Osteoblast (primary cell): ENCODE results near the gene VSIR. TPM values are rescaled to one million over a fixed set of nuclear protein-coding genes. Genes with fewer than 3 reads are reported as not detected.

Experiments used
- DNase-seq: peaks from one replicate; pipeline ENCODE4 v3.0.0; 2011; ENCODE audit warnings: low spot score, mixed read lengths; ENCODE audit not compliant: insufficient read length; ENCODE audit errors: missing footprints
- H2AFZ ChIP-seq: 2 replicates; pipeline ENCODE4 v1.6.0; 2011; ENCODE audit warnings: mild to moderate bottlenecking, low read length
- H3K27ac ChIP-seq: 2 replicates; pipeline ENCODE4 v1.5.1; 2011; ENCODE audit warnings: mild to moderate bottlenecking, low read depth, low read length, moderate library complexity
- H3K27me3 ChIP-seq: 2 replicates; pipeline ENCODE4 v1.6.0; 2012; ENCODE audit warnings: mild to moderate bottlenecking, control low read depth, inconsistent platforms, low read length, moderate library complexity; ENCODE audit not compliant: insufficient read depth
- H3K36me3 ChIP-seq: 2 replicates; pipeline ENCODE4 v1.5.1; 2011; ENCODE audit warnings: mild to moderate bottlenecking, low read length, control low read depth, moderate library complexity; ENCODE audit not compliant: insufficient read depth
- H3K4me1 ChIP-seq: 2 replicates; pipeline ENCODE4 v1.5.1; 2011; ENCODE audit warnings: mild to moderate bottlenecking, low read length, control low read depth, moderate library complexity; ENCODE audit not compliant: insufficient read depth
- H3K4me2 ChIP-seq: 2 replicates; pipeline ENCODE4 v1.6.0; 2011; ENCODE audit warnings: mild to moderate bottlenecking, low read length; ENCODE audit not compliant: insufficient read depth
- H3K4me3 ChIP-seq: fragments of 200-600 bp; sonication (generic); 3 replicates; pipeline ENCODE4 v1.5.1; 2012; ENCODE audit warnings: mild to moderate bottlenecking, low read length, inconsistent platforms; ENCODE audit not compliant: insufficient read depth
- H3K79me2 ChIP-seq: 2 replicates; pipeline ENCODE4 v1.6.0; 2012; ENCODE audit warnings: mild to moderate bottlenecking, low read length, control low read depth, inconsistent platforms; ENCODE audit not compliant: insufficient read depth
- H3K9me3 ChIP-seq: 2 replicates; pipeline ENCODE4 v1.5.1; 2011; ENCODE audit warnings: low read depth, low read length, control low read depth
- H4K20me1 ChIP-seq: 2 replicates; pipeline ENCODE4 v1.6.0; 2012; ENCODE audit warnings: mild to moderate bottlenecking, low read length, control low read depth; ENCODE audit not compliant: insufficient read depth
- total RNA-seq: library from RNA; depleted of rRNA; stranded (reverse); fragments of >200 nt; gene quantifications from 2 replicates; pipeline ENCODE4 v1.2.3, GENCODE V29; 2012
- TF ChIP-seq, protein P1 (sequence below): IDR thresholded peaks from 2 replicates; pipeline ENCODE4 v1.5.1; 2011; ENCODE audit warnings: mild to moderate bottlenecking, low read depth, low read length, moderate library complexity; ENCODE audit errors: extremely low read depth

VSIR gene
- total RNA-seq, 1 donor = 75.3 TPM

DNA sequence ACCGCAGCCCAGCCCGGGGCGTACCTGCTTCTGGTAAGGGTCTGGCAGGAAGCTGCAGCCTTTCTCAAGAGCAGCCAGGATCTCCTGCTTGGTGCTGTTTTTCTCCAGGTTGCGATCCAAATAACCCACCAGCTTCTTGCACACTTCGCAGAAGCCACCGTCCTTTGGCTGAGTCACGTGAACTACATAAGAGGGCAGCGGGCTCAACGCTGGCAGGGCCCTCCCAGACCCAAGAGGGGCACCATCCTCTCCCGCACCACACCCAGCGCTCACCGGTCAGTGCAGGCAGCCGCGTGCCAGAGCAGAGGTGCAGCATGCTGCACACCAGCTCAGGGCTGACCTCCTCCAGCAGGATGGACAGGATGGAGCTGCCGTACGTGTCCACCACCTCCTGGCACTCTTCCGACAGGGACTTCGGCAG lies 46.1 kb upstream of the VSIR start:
- H3K27ac ChIP-seq = no peak overlapping the region
- peaks cover 34% of the 10 kb centered on the region for H4K20me1 ChIP-seq
- H2AFZ ChIP-seq = no peak overlapping the region
- TF ChIP-seq, protein P1, sequence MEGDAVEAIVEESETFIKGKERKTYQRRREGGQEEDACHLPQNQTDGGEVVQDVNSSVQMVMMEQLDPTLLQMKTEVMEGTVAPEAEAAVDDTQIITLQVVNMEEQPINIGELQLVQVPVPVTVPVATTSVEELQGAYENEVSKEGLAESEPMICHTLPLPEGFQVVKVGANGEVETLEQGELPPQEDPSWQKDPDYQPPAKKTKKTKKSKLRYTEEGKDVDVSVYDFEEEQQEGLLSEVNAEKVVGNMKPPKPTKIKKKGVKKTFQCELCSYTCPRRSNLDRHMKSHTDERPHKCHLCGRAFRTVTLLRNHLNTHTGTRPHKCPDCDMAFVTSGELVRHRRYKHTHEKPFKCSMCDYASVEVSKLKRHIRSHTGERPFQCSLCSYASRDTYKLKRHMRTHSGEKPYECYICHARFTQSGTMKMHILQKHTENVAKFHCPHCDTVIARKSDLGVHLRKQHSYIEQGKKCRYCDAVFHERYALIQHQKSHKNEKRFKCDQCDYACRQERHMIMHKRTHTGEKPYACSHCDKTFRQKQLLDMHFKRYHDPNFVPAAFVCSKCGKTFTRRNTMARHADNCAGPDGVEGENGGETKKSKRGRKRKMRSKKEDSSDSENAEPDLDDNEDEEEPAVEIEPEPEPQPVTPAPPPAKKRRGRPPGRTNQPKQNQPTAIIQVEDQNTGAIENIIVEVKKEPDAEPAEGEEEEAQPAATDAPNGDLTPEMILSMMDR = no peak
- no peaks in the 10 kb centered on the region for H3K27me3 ChIP-seq
- H3K9me3 ChIP-seq = no peaks in the 10 kb centered on the region
- H3K36me3 ChIP-seq = peaks cover 82% of the 10 kb centered on the region
- no peak overlapping the region for H3K4me2 ChIP-seq
- no peak overlapping the region for H3K4me3 ChIP-seq
- peak; percentile 47 for DNase-seq
- peaks cover 7% of the 10 kb centered on the region for H3K79me2 ChIP-seq
- H3K4me1 ChIP-seq = no peaks in the 10 kb centered on the region

DNA sequence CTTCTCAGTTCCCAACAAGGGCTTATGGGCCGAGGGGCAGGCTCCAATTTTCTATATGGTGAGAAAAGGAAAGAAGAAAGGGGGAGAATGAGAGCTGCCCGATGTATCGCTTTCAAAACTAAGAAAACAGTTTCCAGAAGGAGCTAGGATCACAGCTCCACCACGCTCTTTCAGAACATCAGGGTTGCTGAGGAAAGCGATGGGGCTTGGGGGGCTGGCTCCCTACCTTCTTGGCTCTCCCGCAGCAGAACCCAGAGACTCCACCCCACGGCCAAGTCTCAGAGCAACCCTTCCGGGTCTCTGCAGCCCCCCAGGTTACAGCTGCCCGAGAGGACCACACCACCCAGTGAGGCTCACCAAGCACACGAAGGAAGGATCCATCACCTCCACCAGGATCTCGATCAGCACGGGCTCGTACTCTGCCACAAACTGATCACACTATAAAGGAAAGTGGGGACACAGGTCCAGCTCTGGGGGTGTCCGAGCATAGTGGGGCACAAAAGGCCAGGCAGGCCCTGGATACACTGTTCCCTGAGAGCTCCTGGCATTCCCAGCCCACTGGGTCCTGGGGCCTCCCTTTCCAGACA lies 45.4 kb upstream of the VSIR start:
- peaks cover 7% of the 10 kb centered on the region for H3K79me2 ChIP-seq
- no peak overlapping the region for H3K27ac ChIP-seq
- H3K4me3 ChIP-seq = no peak overlapping the region
- H3K36me3 ChIP-seq = peaks cover 76% of the 10 kb centered on the region
- H2AFZ ChIP-seq = no peak overlapping the region
- H3K27me3 ChIP-seq = no peaks in the 10 kb centered on the region
- H3K4me2 ChIP-seq = no peak overlapping the region
- H3K9me3 ChIP-seq = no peaks in the 10 kb centered on the region
- H3K4me1 ChIP-seq = no peaks in the 10 kb centered on the region
- DNase-seq = peak; percentile 26
- peaks cover 38% of the 10 kb centered on the region for H4K20me1 ChIP-seq
- TF ChIP-seq, protein P1 = no peak

DNA sequence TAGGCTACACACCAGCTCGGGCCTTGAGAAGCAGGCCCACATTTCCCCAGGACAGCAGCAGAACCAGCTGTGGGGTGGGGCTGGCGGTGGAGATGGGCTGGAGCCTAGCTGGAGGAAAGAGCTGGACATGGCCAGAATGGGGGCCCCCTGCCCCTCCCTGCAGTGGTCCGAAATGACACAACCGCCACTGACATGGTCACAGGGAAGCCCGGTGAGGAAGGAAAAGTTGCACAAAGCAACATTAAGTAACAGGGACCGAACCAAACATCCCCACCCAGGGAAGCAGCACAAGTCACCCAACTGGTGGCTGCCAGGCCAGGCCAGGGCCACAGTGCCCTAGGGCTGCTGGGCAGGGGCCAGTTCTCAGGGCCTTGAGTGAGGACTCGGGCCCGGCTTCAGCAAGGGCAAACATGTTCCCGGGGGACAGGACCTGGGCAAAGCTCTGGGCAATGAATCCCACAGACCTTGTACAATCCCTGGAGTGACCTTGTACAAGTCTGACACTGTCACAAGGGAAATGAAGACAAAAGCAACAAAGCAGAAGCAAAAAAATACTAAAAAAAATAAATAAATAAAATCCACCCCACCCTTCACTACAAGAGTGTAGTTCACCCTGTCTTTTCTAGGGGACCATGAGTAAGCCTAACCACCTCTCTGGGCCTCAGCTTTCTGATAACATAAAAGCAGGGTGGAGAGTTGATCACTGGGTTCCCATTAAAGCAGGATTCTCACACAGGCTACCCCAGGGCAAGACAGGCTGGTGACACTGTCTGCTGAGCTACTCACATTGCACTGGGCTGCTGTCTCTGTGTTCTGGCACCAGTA lies 44.7 kb upstream of the VSIR start:
- H3K4me1 ChIP-seq = no peaks in the 10 kb centered on the region
- H3K4me3 ChIP-seq = no peak overlapping the region
- DNase-seq = peak; percentile 79
- H3K79me2 ChIP-seq = peaks cover 3% of the 10 kb centered on the region
- H3K36me3 ChIP-seq = peaks cover 70% of the 10 kb centered on the region
- H3K9me3 ChIP-seq = no peaks in the 10 kb centered on the region
- H3K27me3 ChIP-seq = no peaks in the 10 kb centered on the region
- H4K20me1 ChIP-seq = peaks cover 33% of the 10 kb centered on the region
- TF ChIP-seq, protein P1 = no peak
- no peak overlapping the region for H3K27ac ChIP-seq
- no peak overlapping the region for H3K4me2 ChIP-seq
- no peak overlapping the region for H2AFZ ChIP-seq

DNA sequence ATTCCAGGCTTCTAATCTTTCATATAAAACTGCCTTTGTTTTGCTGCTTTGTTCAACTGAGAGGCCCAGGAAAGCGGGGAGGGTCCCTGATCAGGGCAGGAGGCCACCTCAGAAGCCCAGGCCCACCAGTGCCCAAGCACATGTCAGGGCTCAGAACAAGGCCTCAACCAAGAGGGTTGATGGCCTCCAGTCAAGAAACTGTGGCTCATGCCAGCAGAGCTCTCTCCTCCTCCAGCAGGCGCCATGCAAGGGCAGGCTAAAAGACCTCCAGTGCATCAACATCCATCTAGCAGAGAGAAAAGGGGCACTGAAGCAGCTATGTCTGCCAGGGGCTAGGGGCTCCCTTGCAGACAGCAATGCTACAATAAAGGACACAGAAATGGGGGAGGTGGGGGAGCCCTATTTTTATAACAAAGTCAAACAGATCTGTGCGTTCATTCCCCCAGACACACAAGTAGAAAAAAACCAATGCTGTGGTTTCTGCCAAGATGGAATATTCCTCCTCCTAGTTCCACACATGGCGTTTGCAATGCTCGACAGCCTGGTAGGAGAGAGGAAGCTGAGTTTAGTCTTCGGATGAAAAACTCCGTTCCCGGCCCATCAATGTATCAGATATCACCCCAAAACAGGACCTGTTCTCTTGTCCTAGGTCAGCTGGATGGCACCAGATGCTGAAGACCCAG lies 43.8 kb upstream of the VSIR start:
- Histone ChIP-seq H3K27ac (no peak overlapping the region), H3K4me1 (no peaks in the 10 kb centered on the region), H3K36me3 (peaks cover 66% of the 10 kb centered on the region), H3K27me3 (no peaks in the 10 kb centered on the region), H3K4me2 (no peak overlapping the region), H2AFZ (no peak overlapping the region), H3K4me3 (no peak overlapping the region), H3K9me3 (no peaks in the 10 kb centered on the region), H3K79me2 (peaks cover 3% of the 10 kb centered on the region), H4K20me1 (peaks cover 31% of the 10 kb centered on the region)
- TF ChIP-seq, protein P1 = no peak
- peak; percentile 32 for DNase-seq
